HL-60 (cell line): ENCODE data around the gene VWA2.

Source experiments
- POLR2AphosphoS5 ChIP-seq: IDR thresholded peaks from 2 replicates; pipeline ENCODE4 v1.6.1; 2012; ENCODE audit warnings: low read depth
- TF ChIP-seq, protein P1 (sequence below): IDR thresholded peaks from one replicate; pipeline ENCODE4 v1.5.1; 2011; ENCODE audit warnings: low read length, control low read depth, inconsistent platforms; ENCODE audit not compliant: insufficient read depth
- TF ChIP-seq, protein P2 (sequence below): IDR thresholded peaks from 2 replicates; pipeline ENCODE4 v1.6.1; 2012; ENCODE audit warnings: low read depth; ENCODE audit not compliant: insufficient replicate concordance

DNA sequence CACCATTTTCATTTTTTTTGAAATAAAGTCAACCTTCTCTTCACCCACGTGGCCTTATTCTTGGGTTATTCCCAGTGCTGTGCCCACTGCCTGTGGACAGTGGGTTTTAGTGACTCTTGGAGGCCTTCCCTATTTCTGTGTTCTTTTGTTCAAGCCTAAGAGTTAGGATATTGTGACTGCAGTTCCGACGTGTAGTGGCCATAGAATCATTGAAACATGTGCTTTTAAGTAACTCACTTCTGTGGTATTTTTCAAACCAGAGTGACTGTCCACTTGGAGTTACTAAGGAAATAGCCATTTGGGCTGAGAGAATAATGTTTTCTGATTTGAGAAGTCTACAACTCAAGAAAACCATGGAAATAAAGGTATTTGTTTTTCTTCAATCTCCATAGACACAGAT, 36.2 kb upstream of the VWA2 start:
- TF ChIP-seq POLR2AphosphoS5: no peak
- TF ChIP-seq, protein P1, sequence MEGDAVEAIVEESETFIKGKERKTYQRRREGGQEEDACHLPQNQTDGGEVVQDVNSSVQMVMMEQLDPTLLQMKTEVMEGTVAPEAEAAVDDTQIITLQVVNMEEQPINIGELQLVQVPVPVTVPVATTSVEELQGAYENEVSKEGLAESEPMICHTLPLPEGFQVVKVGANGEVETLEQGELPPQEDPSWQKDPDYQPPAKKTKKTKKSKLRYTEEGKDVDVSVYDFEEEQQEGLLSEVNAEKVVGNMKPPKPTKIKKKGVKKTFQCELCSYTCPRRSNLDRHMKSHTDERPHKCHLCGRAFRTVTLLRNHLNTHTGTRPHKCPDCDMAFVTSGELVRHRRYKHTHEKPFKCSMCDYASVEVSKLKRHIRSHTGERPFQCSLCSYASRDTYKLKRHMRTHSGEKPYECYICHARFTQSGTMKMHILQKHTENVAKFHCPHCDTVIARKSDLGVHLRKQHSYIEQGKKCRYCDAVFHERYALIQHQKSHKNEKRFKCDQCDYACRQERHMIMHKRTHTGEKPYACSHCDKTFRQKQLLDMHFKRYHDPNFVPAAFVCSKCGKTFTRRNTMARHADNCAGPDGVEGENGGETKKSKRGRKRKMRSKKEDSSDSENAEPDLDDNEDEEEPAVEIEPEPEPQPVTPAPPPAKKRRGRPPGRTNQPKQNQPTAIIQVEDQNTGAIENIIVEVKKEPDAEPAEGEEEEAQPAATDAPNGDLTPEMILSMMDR: no peak
- TF ChIP-seq, protein P2, sequence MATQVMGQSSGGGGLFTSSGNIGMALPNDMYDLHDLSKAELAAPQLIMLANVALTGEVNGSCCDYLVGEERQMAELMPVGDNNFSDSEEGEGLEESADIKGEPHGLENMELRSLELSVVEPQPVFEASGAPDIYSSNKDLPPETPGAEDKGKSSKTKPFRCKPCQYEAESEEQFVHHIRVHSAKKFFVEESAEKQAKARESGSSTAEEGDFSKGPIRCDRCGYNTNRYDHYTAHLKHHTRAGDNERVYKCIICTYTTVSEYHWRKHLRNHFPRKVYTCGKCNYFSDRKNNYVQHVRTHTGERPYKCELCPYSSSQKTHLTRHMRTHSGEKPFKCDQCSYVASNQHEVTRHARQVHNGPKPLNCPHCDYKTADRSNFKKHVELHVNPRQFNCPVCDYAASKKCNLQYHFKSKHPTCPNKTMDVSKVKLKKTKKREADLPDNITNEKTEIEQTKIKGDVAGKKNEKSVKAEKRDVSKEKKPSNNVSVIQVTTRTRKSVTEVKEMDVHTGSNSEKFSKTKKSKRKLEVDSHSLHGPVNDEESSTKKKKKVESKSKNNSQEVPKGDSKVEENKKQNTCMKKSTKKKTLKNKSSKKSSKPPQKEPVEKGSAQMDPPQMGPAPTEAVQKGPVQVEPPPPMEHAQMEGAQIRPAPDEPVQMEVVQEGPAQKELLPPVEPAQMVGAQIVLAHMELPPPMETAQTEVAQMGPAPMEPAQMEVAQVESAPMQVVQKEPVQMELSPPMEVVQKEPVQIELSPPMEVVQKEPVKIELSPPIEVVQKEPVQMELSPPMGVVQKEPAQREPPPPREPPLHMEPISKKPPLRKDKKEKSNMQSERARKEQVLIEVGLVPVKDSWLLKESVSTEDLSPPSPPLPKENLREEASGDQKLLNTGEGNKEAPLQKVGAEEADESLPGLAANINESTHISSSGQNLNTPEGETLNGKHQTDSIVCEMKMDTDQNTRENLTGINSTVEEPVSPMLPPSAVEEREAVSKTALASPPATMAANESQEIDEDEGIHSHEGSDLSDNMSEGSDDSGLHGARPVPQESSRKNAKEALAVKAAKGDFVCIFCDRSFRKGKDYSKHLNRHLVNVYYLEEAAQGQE: no peak
